ENCODE data around the gene ZNF385B. TPM values are rescaled to one million over a fixed set of nuclear protein-coding genes. Genes with fewer than 3 reads are reported as not detected.

ZNF385B gene
- total and polyA plus RNA-seq, 2 experiments from 2014 or later = 2.7 to 8.2 TPM

GRCh38 chr2:179745635-179746256 lies 115.7 kb downstream of the ZNF385B start:
- TF ChIP-seq CTCF (IDR thresholded peaks at IDR 0.05; ENCODE audit: low read depth, low read length) = no peak
- no peak overlapping the region for H3K27ac ChIP-seq

GRCh38 chr2:179744401-179744800 lies 117.0 kb downstream of the ZNF385B start:
- H3K9me3 ChIP-seq (ENCODE audit: low read depth) = no peaks in the 10 kb centered on the region
- peaks cover 15% of the 10 kb centered on the region for H3K4me1 ChIP-seq (ENCODE audit: low read depth)
- TF ChIP-seq CTCF (IDR thresholded peaks at IDR 0.05; ENCODE audit: low read depth, low read length) = no peak
- H3K36me3 ChIP-seq = no peaks in the 10 kb centered on the region
- no peak overlapping the region for H3K27ac ChIP-seq
- DNase-seq (ENCODE audit: low read depth in 1 of 2, low spot score in 1 of 2) = no peak
- H3K4me3 ChIP-seq = no peak overlapping the region
- H3K27me3 ChIP-seq = no peaks in the 10 kb centered on the region

More at GRCh38 chr2:179745635-179746256, 115.7 kb downstream of the ZNF385B start:
- DNase-seq (ENCODE audit: low read depth in 1 of 2, low spot score in 1 of 2) = peak in 1 of 2 donors; percentile 7
- Histone ChIP-seq H3K4me1 (ENCODE audit: low read depth) (peaks cover 22% of the 10 kb centered on the region), H3K36me3 (no peaks in the 10 kb centered on the region), H3K27me3 (no peaks in the 10 kb centered on the region), H3K4me3 (no peak overlapping the region), H3K9me3 (ENCODE audit: low read depth) (no peaks in the 10 kb centered on the region)

- Histone ChIP-seq H3K4me3 (no peak overlapping the region), H3K4me1 (ENCODE audit: low read depth) (peaks cover 13% of the 10 kb centered on the region), H3K27me3 (no peaks in the 10 kb centered on the region), H3K9me3 (ENCODE audit: low read depth) (no peaks in the 10 kb centered on the region), H3K36me3 (no peaks in the 10 kb centered on the region), H3K27ac (no peak overlapping the region)
- DNase-seq (ENCODE audit: low read depth in 1 of 2, low spot score in 1 of 2) = peak in 1 of 2 donors; percentile 25
- TF ChIP-seq CTCF (IDR thresholded peaks at IDR 0.05; ENCODE audit: low read depth, low read length) = no peak
Measured at GRCh38 chr2:179741317-179741716, 120.1 kb downstream of the ZNF385B start.

- Histone ChIP-seq H3K9me3 (ENCODE audit: low read depth) (peaks cover 4% of the 10 kb centered on the region), H3K27me3 (no peaks in the 10 kb centered on the region)
- no peak for TF ChIP-seq CTCF (IDR thresholded peaks at IDR 0.05; ENCODE audit: low read depth, low read length)
Measured at GRCh38 chr2:179729966-179730365, 131.4 kb downstream of the ZNF385B start.

GRCh38 chr2:179726461-179727180 lies 134.8 kb downstream of the ZNF385B start:
- H3K9me3 ChIP-seq (ENCODE audit: low read depth) = no peaks in the 10 kb centered on the region
- no peak for DNase-seq (ENCODE audit: low read depth in 1 of 2, low spot score in 1 of 2)
- H3K27me3 ChIP-seq = no peaks in the 10 kb centered on the region
- no peak overlapping the region for H3K4me3 ChIP-seq
- H3K36me3 ChIP-seq = no peaks in the 10 kb centered on the region
- no peaks in the 10 kb centered on the region for H3K4me1 ChIP-seq (ENCODE audit: low read depth)
- H3K27ac ChIP-seq = no peak overlapping the region
- no peak for TF ChIP-seq CTCF (IDR thresholded peaks at IDR 0.05; ENCODE audit: low read depth, low read length)

More at GRCh38 chr2:179729966-179730365, 131.4 kb downstream of the ZNF385B start:
- H3K27ac ChIP-seq = no peak overlapping the region
- H3K4me3 ChIP-seq = no peak overlapping the region
- H3K36me3 ChIP-seq = no peaks in the 10 kb centered on the region
- DNase-seq (ENCODE audit: low read depth in 1 of 2, low spot score in 1 of 2) = no peak
- H3K4me1 ChIP-seq (ENCODE audit: low read depth) = no peaks in the 10 kb centered on the region
